Measurements from ENCODE around the gene ZNF722.

Gene ZNF722

DNA sequence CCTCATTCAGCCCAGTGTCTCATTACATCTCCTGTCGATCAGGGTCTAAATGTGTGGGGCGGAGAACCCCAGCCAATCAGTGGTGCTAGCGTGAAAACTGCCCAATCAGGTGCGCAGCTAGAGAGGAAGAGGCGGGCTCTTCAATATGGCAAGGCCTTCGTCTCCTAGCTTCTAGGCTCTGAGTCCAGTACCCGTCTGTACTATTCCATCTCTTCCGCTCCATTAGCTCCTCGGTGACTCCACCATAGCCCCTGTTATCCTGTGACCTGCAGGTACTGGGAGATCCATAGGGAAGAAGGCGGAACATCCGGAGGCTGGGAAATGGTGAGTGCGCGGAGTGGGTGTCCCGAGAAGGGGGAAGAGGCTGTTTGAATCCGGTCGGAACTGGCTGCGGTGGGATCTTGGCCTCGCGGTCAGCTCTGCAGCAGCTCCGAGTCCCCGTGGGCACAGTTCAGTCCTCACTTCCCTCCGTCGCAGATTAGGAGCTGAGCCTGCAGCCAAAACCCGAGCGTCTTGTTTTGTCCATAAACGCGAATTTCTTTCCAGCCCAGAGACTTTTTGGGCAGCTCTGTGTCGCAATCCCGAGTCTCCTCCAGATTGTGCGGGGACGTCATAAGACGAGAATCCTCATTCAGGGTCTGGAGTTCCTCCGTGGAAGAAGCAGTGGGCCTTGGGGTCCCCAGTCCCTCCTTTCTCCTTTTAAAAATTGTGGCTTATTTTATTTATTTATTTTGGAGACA lies 46.8 kb downstream of the ZNF722 start, which contains the start of gene ZNF727:
TSS of gene ZNF727 (plus strand) at position 134 of the 740 bp plus-strand sequence. CDS start at position 322, 188 bp downstream.
- no peak for DNase-seq (ENCODE audit: extremely low read depth, insufficient read length)
- H3K4me3 ChIP-seq (replicated peaks; ENCODE audit: low read depth, low read length), result no peak within 1 kb of the TSS
- TF ChIP-seq, protein P1, sequence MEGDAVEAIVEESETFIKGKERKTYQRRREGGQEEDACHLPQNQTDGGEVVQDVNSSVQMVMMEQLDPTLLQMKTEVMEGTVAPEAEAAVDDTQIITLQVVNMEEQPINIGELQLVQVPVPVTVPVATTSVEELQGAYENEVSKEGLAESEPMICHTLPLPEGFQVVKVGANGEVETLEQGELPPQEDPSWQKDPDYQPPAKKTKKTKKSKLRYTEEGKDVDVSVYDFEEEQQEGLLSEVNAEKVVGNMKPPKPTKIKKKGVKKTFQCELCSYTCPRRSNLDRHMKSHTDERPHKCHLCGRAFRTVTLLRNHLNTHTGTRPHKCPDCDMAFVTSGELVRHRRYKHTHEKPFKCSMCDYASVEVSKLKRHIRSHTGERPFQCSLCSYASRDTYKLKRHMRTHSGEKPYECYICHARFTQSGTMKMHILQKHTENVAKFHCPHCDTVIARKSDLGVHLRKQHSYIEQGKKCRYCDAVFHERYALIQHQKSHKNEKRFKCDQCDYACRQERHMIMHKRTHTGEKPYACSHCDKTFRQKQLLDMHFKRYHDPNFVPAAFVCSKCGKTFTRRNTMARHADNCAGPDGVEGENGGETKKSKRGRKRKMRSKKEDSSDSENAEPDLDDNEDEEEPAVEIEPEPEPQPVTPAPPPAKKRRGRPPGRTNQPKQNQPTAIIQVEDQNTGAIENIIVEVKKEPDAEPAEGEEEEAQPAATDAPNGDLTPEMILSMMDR (IDR thresholded peaks at IDR 0.05; ENCODE audit: insufficient read depth, low read length, poor library complexity, severe bottlenecking), result no peak
- no peaks in the 10 kb centered on the region for H3K36me3 ChIP-seq (ENCODE audit: control insufficient read depth, insufficient read depth, low read length)
- H3K27me3 ChIP-seq (replicated peaks; ENCODE audit: control insufficient read depth, insufficient read depth, low read length), result no peaks in the 10 kb centered on the region

DNA sequence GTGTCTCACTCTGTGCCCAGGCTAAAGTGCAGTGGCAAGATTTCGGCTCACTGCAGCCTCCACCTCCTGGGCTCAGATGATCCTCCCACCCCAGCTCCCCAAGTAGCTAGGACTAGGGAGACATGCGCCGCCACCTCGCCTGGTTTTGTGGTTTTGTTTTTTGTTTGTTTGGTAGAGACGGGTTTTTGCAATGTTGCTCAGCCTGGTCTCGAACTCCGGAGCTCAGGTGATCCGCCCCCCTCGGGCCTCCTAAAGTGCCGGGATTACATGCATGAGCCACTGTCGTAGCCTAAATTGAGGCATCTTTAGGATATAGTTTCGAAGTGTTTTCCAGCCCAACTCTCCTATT lies 47.4 kb downstream of the ZNF722 start:
- H3K36me3 ChIP-seq (ENCODE audit: control insufficient read depth, insufficient read depth, low read length), result no peaks in the 10 kb centered on the region
- no peaks in the 10 kb centered on the region for H3K27me3 ChIP-seq (replicated peaks; ENCODE audit: control insufficient read depth, insufficient read depth, low read length)
- DNase-seq (ENCODE audit: extremely low read depth, insufficient read length), result no peak
- TF ChIP-seq, protein P1 (IDR thresholded peaks at IDR 0.05; ENCODE audit: insufficient read depth, low read length, poor library complexity, severe bottlenecking), result no peak
- no peak overlapping the region for H3K4me3 ChIP-seq (replicated peaks; ENCODE audit: low read depth, low read length)

All from GM06990 (cell line).